Stomach smooth muscle (tissue), 2 donors: Measurements from ENCODE around the gene KIRREL3.

Experiments
- H3K27ac ChIP-seq: one replicate; pipeline ENCODE4 v1.7.0; 2013; ENCODE audit warnings: mild to moderate bottlenecking, low read length, inconsistent platforms
- H3K27me3 ChIP-seq, 2 donors: one replicate each; pipeline ENCODE4 v1.7.0; 2013; ENCODE audit warnings: low read length in 2 of 2; ENCODE audit not compliant: insufficient read depth in 2 of 2, control insufficient read depth in 1 of 2
- H3K36me3 ChIP-seq, 2 donors: one replicate each; pipeline ENCODE4 v1.7.0; 2013; ENCODE audit warnings: low read length in 2 of 2; ENCODE audit not compliant: control insufficient read depth in 2 of 2, insufficient read depth in 2 of 2
- H3K4me1 ChIP-seq: one replicate; pipeline ENCODE4 v1.7.0; 2013; ENCODE audit warnings: low read length; ENCODE audit not compliant: control insufficient read depth, insufficient read depth
- H3K4me3 ChIP-seq, 2 donors: one replicate each; pipeline ENCODE4 v1.7.0; 2013; ENCODE audit warnings: low read length in 2 of 2
- H3K9ac ChIP-seq, 2 donors: one replicate each; pipeline ENCODE4 v1.7.0; 2013; ENCODE audit warnings: low read length in 2 of 2, mild to moderate bottlenecking in 1 of 2
- H3K9me3 ChIP-seq, 2 donors: one replicate each; pipeline ENCODE4 v1.7.0; 2013; ENCODE audit warnings: low read length in 2 of 2; ENCODE audit not compliant: control insufficient read depth in 2 of 2
- donor health status: healthy.
- donor health status: Pancreatic carcinoma.

KIRREL3 gene

GRCh38 chr11:126756421-126756820 lies 244.1 kb downstream of the KIRREL3 start:
- H3K27me3 ChIP-seq: no peaks in the 10 kb centered on the region
- H3K4me1 ChIP-seq: no peaks in the 10 kb centered on the region
- H3K4me3 ChIP-seq: no peak overlapping the region
- no peaks in the 10 kb centered on the region for H3K9me3 ChIP-seq
- no peak overlapping the region for H3K27ac ChIP-seq
- H3K36me3 ChIP-seq: no peaks in the 10 kb centered on the region
- H3K9ac ChIP-seq: no peak overlapping the region

GRCh38 chr11:126755526-126755925 lies 245.0 kb downstream of the KIRREL3 start:
- no peak overlapping the region for H3K27ac ChIP-seq
- no peaks in the 10 kb centered on the region for H3K4me1 ChIP-seq
- no peak overlapping the region for H3K4me3 ChIP-seq
- H3K9ac ChIP-seq: no peak overlapping the region
- no peaks in the 10 kb centered on the region for H3K36me3 ChIP-seq
- no peaks in the 10 kb centered on the region for H3K27me3 ChIP-seq
- H3K9me3 ChIP-seq: no peaks in the 10 kb centered on the region

DNA sequence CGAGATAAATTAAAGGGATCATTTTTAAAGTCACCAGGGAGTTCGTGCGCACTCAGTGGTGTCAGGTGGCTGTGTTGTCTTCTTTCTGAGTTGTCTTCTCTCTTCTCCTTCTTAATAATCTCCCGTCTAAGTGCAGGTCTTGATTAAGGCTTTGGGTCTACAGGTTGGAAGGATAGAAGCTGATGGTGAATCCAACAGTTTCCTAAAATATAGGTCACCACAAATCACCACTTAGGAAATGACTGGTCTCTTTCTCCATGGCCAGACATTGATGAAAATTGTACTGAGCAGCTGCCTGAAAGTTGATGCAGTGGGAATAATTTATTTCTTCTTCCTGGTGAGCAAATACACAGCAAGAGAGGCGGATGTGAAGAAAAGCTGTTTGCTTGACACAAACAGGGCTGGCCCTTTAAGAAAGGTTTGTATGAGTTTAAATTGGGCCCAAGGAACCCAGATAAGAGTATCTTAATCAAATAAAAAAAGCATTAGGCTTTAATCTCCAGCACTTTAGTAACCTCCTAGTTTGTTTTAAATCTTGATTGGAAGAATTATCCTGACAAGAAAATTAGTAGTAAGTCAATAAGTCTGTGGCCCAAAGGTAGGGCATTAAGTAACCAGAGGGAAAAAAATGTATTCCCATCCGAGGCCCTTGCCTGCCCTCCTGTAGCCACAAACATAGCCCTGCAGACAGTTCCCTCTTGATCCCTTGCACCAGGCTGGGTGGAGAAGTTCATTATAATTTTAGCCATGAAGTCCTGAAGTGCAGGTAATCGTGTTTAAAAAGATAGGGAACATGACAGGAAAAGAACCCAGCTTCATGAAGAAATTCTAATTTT lies 245.8 kb downstream of the KIRREL3 start:
- no peaks in the 10 kb centered on the region for H3K9me3 ChIP-seq
- H3K27me3 ChIP-seq: no peaks in the 10 kb centered on the region
- H3K4me3 ChIP-seq: no peak overlapping the region
- no peaks in the 10 kb centered on the region for H3K36me3 ChIP-seq
- H3K9ac ChIP-seq: no peak overlapping the region
- no peaks in the 10 kb centered on the region for H3K4me1 ChIP-seq
- H3K27ac ChIP-seq: no peak overlapping the region

GRCh38 chr11:126753990-126754389 lies 246.6 kb downstream of the KIRREL3 start:
- Histone ChIP-seq H3K4me3 (no peak overlapping the region), H3K27me3 (no peaks in the 10 kb centered on the region), H3K36me3 (no peaks in the 10 kb centered on the region), H3K9me3 (no peaks in the 10 kb centered on the region), H3K27ac (no peak overlapping the region), H3K9ac (no peak overlapping the region), H3K4me1 (no peaks in the 10 kb centered on the region)

DNA sequence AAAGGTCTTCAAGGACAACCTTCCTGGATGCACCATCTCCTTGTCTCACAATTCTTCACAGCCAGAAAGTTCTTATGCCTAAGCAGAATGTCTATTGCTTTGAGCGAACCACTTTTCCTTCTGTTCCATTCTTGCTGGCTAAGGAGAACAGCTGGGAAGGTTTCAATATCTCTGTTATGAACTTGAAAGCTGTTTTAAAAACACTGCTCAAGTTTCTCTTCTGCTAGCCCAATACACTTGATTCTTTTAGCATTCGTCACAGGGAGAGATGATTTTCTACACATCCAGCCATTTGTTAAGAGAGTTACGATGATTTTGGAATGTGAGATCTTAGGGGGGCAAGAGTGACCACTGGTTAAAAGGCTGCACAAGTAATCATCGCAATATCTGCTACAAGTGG lies 249.3 kb downstream of the KIRREL3 start:
- Histone ChIP-seq H3K9ac (no peak overlapping the region), H3K4me3 (no peak overlapping the region), H3K9me3 (no peaks in the 10 kb centered on the region), H3K36me3 (no peaks in the 10 kb centered on the region), H3K4me1 (no peaks in the 10 kb centered on the region), H3K27me3 (peaks cover 0 to 2% of the 10 kb centered on the region in 2 donors), H3K27ac (no peak overlapping the region)

DNA sequence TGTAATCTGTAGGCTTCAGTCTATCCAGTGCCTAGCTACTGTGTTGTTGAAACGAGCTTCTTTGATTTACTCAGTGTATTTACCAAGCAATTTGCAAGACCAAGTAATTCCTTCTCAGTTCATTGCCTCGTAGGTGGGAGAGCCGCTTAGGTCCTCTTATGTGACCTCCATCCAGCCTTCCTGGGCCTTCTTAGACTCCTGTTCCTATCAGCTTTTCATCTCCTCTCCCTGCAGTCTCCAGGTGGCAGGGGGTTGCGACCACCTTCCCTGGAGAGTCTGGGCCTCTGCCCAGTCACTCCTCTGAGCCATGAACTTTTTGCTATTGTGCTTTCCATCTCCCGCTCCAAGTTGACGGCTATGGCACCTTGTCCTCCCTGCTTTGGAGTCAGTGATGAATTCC lies 251.8 kb downstream of the KIRREL3 start:
- no peaks in the 10 kb centered on the region for H3K9me3 ChIP-seq
- H3K9ac ChIP-seq: no peak overlapping the region
- H3K36me3 ChIP-seq: no peaks in the 10 kb centered on the region
- no peak overlapping the region for H3K4me3 ChIP-seq
- peaks cover 0 to 2% of the 10 kb centered on the region in 2 donors for H3K27me3 ChIP-seq
- no peak overlapping the region for H3K27ac ChIP-seq
- no peaks in the 10 kb centered on the region for H3K4me1 ChIP-seq

DNA sequence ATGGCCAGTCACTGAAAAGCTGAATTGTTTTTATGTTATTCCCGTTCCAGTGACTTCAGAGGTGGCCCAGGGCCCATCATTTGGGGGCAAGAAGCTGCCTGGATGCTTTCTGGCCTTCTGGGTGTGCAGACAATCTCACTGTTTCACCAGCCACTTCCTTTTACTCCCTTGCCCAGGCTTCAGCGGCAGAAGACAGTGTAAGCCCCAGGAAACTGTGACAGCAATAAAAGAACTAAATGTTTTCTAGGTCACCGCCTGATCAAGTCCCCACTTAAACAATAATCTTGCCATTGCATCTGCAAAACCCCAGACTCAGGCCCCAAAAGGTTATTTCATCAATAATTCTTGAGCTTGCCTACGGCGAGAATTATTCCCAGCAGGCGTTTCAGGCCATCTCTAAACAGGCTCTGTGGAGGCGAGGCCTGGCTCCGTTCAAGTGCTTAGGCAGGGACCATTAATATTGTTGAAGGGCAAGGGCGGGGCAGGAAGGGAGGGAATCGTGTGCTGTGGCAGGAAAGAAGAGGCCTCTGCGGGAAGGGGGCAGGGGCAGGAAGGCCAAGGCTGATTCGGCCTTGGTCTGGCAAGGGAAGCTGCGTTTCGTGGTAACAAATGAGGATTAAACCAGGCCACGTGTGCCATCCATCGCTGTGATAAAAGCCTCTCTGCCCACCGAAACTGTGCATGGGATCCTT lies 252.3 kb downstream of the KIRREL3 start:
- Histone ChIP-seq H3K27me3 (peaks cover 0 to 3% of the 10 kb centered on the region in 2 donors), H3K4me1 (no peaks in the 10 kb centered on the region), H3K27ac (no peak overlapping the region), H3K9me3 (no peaks in the 10 kb centered on the region), H3K36me3 (no peaks in the 10 kb centered on the region), H3K9ac (no peak overlapping the region), H3K4me3 (no peak overlapping the region)

DNA sequence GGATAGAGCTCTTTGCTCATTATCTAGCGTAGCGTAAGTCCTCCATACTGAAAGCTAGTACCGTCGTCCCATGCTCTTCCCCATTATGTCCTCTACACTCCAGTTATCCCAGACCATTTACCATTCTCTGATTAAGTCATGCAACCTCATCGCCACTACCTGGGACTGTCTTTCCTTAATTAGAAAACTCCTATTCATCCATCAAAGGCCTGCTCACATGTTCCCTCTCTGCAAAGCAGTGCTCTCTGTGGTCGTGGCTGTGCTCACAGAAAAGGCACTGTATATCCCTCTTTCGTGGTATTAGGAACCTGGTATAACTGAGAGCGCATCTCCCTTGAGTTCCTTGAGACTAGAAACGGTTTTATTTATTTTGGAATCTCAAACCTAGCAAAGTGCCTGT lies 253.3 kb downstream of the KIRREL3 start:
- H3K36me3 ChIP-seq: no peaks in the 10 kb centered on the region
- no peak overlapping the region for H3K9ac ChIP-seq
- H3K27ac ChIP-seq: no peak overlapping the region
- H3K4me3 ChIP-seq: no peak overlapping the region
- no peaks in the 10 kb centered on the region for H3K9me3 ChIP-seq
- H3K27me3 ChIP-seq: peaks cover 0 to 5% of the 10 kb centered on the region in 2 donors
- no peaks in the 10 kb centered on the region for H3K4me1 ChIP-seq

GRCh38 chr11:126746443-126746842 lies 254.1 kb downstream of the KIRREL3 start:
- Histone ChIP-seq H3K36me3 (no peaks in the 10 kb centered on the region), H3K27ac (no peak overlapping the region), H3K4me3 (no peak overlapping the region), H3K9me3 (no peaks in the 10 kb centered on the region), H3K27me3 (peaks cover 0 to 7% of the 10 kb centered on the region in 2 donors), H3K4me1 (no peaks in the 10 kb centered on the region), H3K9ac (no peak overlapping the region)

GRCh38 chr11:126744699-126745098 lies 255.9 kb downstream of the KIRREL3 start:
- Histone ChIP-seq H3K4me3 (no peak overlapping the region), H3K9ac (no peak overlapping the region), H3K27ac (no peak overlapping the region), H3K36me3 (no peaks in the 10 kb centered on the region), H3K4me1 (no peaks in the 10 kb centered on the region), H3K27me3 (peaks cover 0 to 7% of the 10 kb centered on the region in 2 donors), H3K9me3 (no peaks in the 10 kb centered on the region)

- no peaks in the 10 kb centered on the region for H3K4me1 ChIP-seq
- no peak overlapping the region for H3K27ac ChIP-seq
- no peak overlapping the region for H3K9ac ChIP-seq
- H3K9me3 ChIP-seq: no peaks in the 10 kb centered on the region
- no peaks in the 10 kb centered on the region for H3K36me3 ChIP-seq
- no peak overlapping the region for H3K4me3 ChIP-seq
- H3K27me3 ChIP-seq: peaks cover 0 to 7% of the 10 kb centered on the region in 2 donors
Measured at GRCh38 chr11:126743628-126744027, 256.9 kb downstream of the KIRREL3 start.
